IMR-90 (cell line): ENCODE measurements around the gene ESYT1. TPM values are rescaled to one million over a fixed set of nuclear protein-coding genes. Genes with fewer than 3 reads are reported as not detected.

Experiments
- ATAC-seq: fragments of 200-7000 bp; cut with Tn5 transposase; 2 replicates; pipeline ENCODE4 v1.9.1; 2020; ENCODE audit warnings: low read depth, mild to moderate bottlenecking, moderate library complexity
- BruUV-seq: library from RNA; stranded (reverse); fragments of 400-500 nt; replicated peaks from 2 replicates; lab custom pipeline; 2021; lab: Mats Ljungman, UMichigan
- CTCF ChIA-PET: fragments of 300-600 bp; formaldehyde crosslinking; extraction: SDS; loops from one replicate; lab custom pipeline; 2021; ENCODE audit warnings: antibody characterized with exemption; lab: Yijun Ruan, JAX
- POLR2A ChIA-PET: fragments of 300-600 bp; sonication (Branson Sonifier 250); formaldehyde crosslinking; loops from one replicate; lab custom pipeline; 2022; ENCODE audit warnings: antibody characterized with exemption; ENCODE audit not compliant: unreplicated experiment; lab: Charles Lee
- DNase-seq: peaks from one replicate; pipeline ENCODE4 v3.0.0; 2013
- H2AFZ ChIP-seq: replicated peaks from 2 replicates; pipeline ENCODE3; 2013; ENCODE audit warnings: low read length, mild to moderate bottlenecking; ENCODE audit not compliant: poor library complexity
- H2AK5ac ChIP-seq: 2 replicates; pipeline ENCODE4 v1.6.1; 2013; ENCODE audit warnings: low read depth, low read length, inconsistent platforms
- H2AK9ac ChIP-seq: replicated peaks from 2 replicates; pipeline ENCODE3; 2013; ENCODE audit warnings: mild to moderate bottlenecking, low read depth, low read length, moderate library complexity; ENCODE audit not compliant: poor library complexity
- H2BK120ac ChIP-seq: 2 replicates; pipeline ENCODE4 v1.6.1; 2013; ENCODE audit warnings: low read depth, low read length, inconsistent platforms
- H2BK15ac ChIP-seq: 3 replicates; pipeline ENCODE4 v1.6.1; 2013; ENCODE audit warnings: low read depth, low read length, inconsistent platforms
- H2BK20ac ChIP-seq: 2 replicates; pipeline ENCODE4 v1.6.1; 2013; ENCODE audit warnings: low read depth, mild to moderate bottlenecking, inconsistent platforms, low read length, moderate library complexity
- H2BK5ac ChIP-seq: 2 replicates; pipeline ENCODE4 v1.6.1; 2013; ENCODE audit warnings: mild to moderate bottlenecking, low read depth, low read length, inconsistent platforms; ENCODE audit not compliant: poor library complexity, severe bottlenecking
- H3K14ac ChIP-seq: replicated peaks from 2 replicates; pipeline ENCODE4 v1.6.1; 2013; ENCODE audit warnings: low read depth, low read length, inconsistent platforms
- H3K18ac ChIP-seq: 2 replicates; pipeline ENCODE4 v1.6.1; 2013; ENCODE audit warnings: low read depth, low read length, control low read depth
- H3K23ac ChIP-seq: 2 replicates; pipeline ENCODE4 v1.6.1; 2013; ENCODE audit warnings: low read depth, low read length, inconsistent platforms
- H3K27ac ChIP-seq: 2 replicates; pipeline ENCODE4 v1.5.1; 2013; ENCODE audit warnings: mild to moderate bottlenecking, control low read depth, low read length; ENCODE audit not compliant: insufficient read depth
- H3K27me3 ChIP-seq: 2 replicates; pipeline ENCODE4 v1.6.1; 2013; ENCODE audit warnings: low read length; ENCODE audit not compliant: control insufficient read depth, insufficient read depth
- H3K36me3 ChIP-seq: 2 replicates; pipeline ENCODE4 v1.6.1; 2013; ENCODE audit warnings: low read length, mixed read lengths; ENCODE audit not compliant: control insufficient read depth, insufficient read depth
- H3K4ac ChIP-seq: 2 replicates; pipeline ENCODE4 v1.6.1; 2013; ENCODE audit warnings: low read depth, low read length, inconsistent platforms
- H3K4me1 ChIP-seq: 2 replicates; pipeline ENCODE4 v1.6.1; 2013; ENCODE audit warnings: low read length, mixed read lengths; ENCODE audit not compliant: control insufficient read depth, insufficient read depth
- H3K4me2 ChIP-seq: 2 replicates; pipeline ENCODE4 v1.6.1; 2013; ENCODE audit warnings: low read depth, mild to moderate bottlenecking, control low read depth, low read length, moderate library complexity
- H3K4me3 ChIP-seq: 2 replicates; pipeline ENCODE4 v1.5.1; 2013; ENCODE audit warnings: low read depth, mild to moderate bottlenecking, control low read depth, low read length, moderate library complexity; ENCODE audit not compliant: insufficient read depth
- H3K56ac ChIP-seq: 2 replicates; pipeline ENCODE4 v1.6.1; 2013; ENCODE audit warnings: low read length, inconsistent platforms; ENCODE audit not compliant: insufficient read depth; ENCODE audit errors: extremely low read depth
- H3K79me1 ChIP-seq, 2 experiments: 2 replicates each; pipeline ENCODE4 v1.6.1; 2013; ENCODE audit warnings: low read length in 2 of 2, inconsistent platforms in 1 of 2, low read depth in 1 of 2
- H3K9ac ChIP-seq: 2 replicates; pipeline ENCODE4 v1.6.1; 2013; ENCODE audit warnings: low read depth, low read length, control low read depth
- H3K9me1 ChIP-seq: 2 replicates; pipeline ENCODE4 v1.6.1; 2013; ENCODE audit warnings: low read length, inconsistent platforms; ENCODE audit not compliant: insufficient read depth
- H3K9me3 ChIP-seq: 2 replicates; pipeline ENCODE4 v1.6.1; 2013; ENCODE audit warnings: low read length; ENCODE audit not compliant: control insufficient read depth, insufficient read depth
- H4K20me1 ChIP-seq: 2 replicates; pipeline ENCODE4 v1.6.1; 2013; ENCODE audit warnings: low read length, inconsistent platforms; ENCODE audit not compliant: insufficient read depth
- H4K5ac ChIP-seq: 2 replicates; pipeline ENCODE4 v1.6.1; 2013; ENCODE audit warnings: mild to moderate bottlenecking, low read depth, low read length, control low read depth
- H4K8ac ChIP-seq, 2 experiments: 2 replicates each; pipeline ENCODE4 v1.6.1; 2013; ENCODE audit warnings: low read depth in 2 of 2, low read length in 2 of 2, control low read depth in 1 of 2, inconsistent platforms in 1 of 2
- H4K91ac ChIP-seq: 2 replicates; pipeline ENCODE4 v1.6.1; 2013; ENCODE audit warnings: low read depth, low read length, inconsistent platforms; ENCODE audit not compliant: insufficient read depth
- BHLHE40 ChIP-seq: fragments of 150-350 bp; IDR thresholded peaks from 2 replicates; pipeline ENCODE4 v1.6.1; 2016; ENCODE audit warnings: mild to moderate bottlenecking, low read depth, low read length
- CHD1 ChIP-seq: IDR thresholded peaks from 2 replicates; pipeline ENCODE4 v1.6.1; 2012; ENCODE audit warnings: low read depth, low read length, improper control_type of control experiment
- CTCF ChIP-seq: conservative IDR thresholded peaks from 2 replicates; pipeline ENCODE4 v1.5.1; 2012; ENCODE audit warnings: mild to moderate bottlenecking, low read depth, low read length, improper control_type of control experiment
- ELK1 ChIP-seq: fragments of 150-350 bp; IDR thresholded peaks from 2 replicates; pipeline ENCODE4 v1.6.1; 2016; ENCODE audit warnings: low read depth, mild to moderate bottlenecking, low read length, moderate library complexity, borderline replicate concordance
- FOS ChIP-seq: fragments of 150-350 bp; IDR thresholded peaks from 2 replicates; pipeline ENCODE4 v1.6.1; 2016; ENCODE audit warnings: low read depth, low read length
- MAFK ChIP-seq: IDR thresholded peaks from 2 replicates; pipeline ENCODE4 v1.6.1; 2012; ENCODE audit warnings: low read depth, low read length, improper control_type of control experiment
- MAZ ChIP-seq: IDR thresholded peaks from 2 replicates; pipeline ENCODE4 v1.6.1; 2012; ENCODE audit warnings: low read depth, mild to moderate bottlenecking, low read length, improper control_type of control experiment, moderate library complexity, borderline replicate concordance
- MXI1 ChIP-seq: IDR thresholded peaks from 2 replicates; pipeline ENCODE4 v1.6.1; 2012; ENCODE audit warnings: low read depth, mild to moderate bottlenecking, low read length, moderate library complexity, borderline replicate concordance
- NFE2L2 ChIP-seq: fragments of 150-350 bp; IDR thresholded peaks from 2 replicates; pipeline ENCODE4 v1.6.1; 2016; ENCODE audit warnings: low read depth, mild to moderate bottlenecking, low read length
- POLR2A ChIP-seq: IDR thresholded peaks from 2 replicates; pipeline ENCODE4 v1.6.1; 2012; ENCODE audit warnings: mild to moderate bottlenecking, low read depth, low read length
- RAD21 ChIP-seq: IDR thresholded peaks from 2 replicates; pipeline ENCODE4 v1.6.1; 2012; ENCODE audit warnings: low read length, improper control_type of control experiment
- RCOR1 ChIP-seq: IDR thresholded peaks from 2 replicates; pipeline ENCODE4 v1.6.1; 2012; ENCODE audit warnings: mild to moderate bottlenecking, low read length, improper control_type of control experiment; ENCODE audit not compliant: insufficient replicate concordance
- SMC3 ChIP-seq: fragments of 150-350 bp; IDR thresholded peaks from 2 replicates; pipeline ENCODE4 v1.6.1; 2016; ENCODE audit warnings: low read depth, mild to moderate bottlenecking, antibody characterized with exemption, low read length, moderate library complexity
- USF2 ChIP-seq: fragments of 150-350 bp; IDR thresholded peaks from 2 replicates; pipeline ENCODE4 v1.6.1; 2017; ENCODE audit warnings: mild to moderate bottlenecking, antibody characterized with exemption, low read length, low read depth
- WGBS, 2 experiments: methylation state at CpG; one replicate each; pipeline versions ENCODE4 v1.1.5 to v1.1.7; 2013; ENCODE audit warnings: missing lambda C conversion rate in 2 of 2; ENCODE audit not compliant: insufficient read length in 1 of 2; ENCODE audit errors: extremely low coverage in 2 of 2; 5-methylcytosine and 5-hydroxymethylcytosine counted together
- dilution Hi-C: fragments of 300-500 bp; cut with HindIII; formaldehyde crosslinking; loops from one replicate; pipeline ENCODE4 v1.14.3; 2018; ENCODE audit warnings: low sequenced_read_pairs; ENCODE audit not compliant: unreplicated experiment
- in situ Hi-C: fragments of 300-500 bp; cut with MboI; formaldehyde crosslinking; loops from 3 replicates; pipeline ENCODE4 v1.14.3; 2019; ENCODE audit warnings: low sequenced_read_pairs, inconsistent platforms, mixed read lengths
- intact Hi-C: fragments of 100-400 bp; cut with micrococcal nuclease; formaldehyde crosslinking; loops from 2 replicates; pipeline ENCODE4 v1.10.0; 2022
- polyA plus RNA-seq, 3 experiments: library from polyadenylated mRNA; depleted of rRNA; stranded (reverse); fragments of >200 nt; gene quantifications; 2 replicates each; pipeline ENCODE4 v1.2.3, GENCODE V29; 2012; ENCODE audit warnings: low replicate concordance in 1 of 3
- total RNA-seq: library from RNA; depleted of rRNA; stranded (reverse); fragments of >200 nt; gene quantifications from 2 replicates; pipeline ENCODE4 v1.2.3, GENCODE V29; 2012

The ESYT1 gene
- total and polyA plus RNA-seq, 2 of the 4 experiments (the other 2 are of a cell fraction) = 150 to 153 TPM

- peak overlapping the region; percentile 43 for H2AFZ ChIP-seq
- H4K91ac ChIP-seq = no peak overlapping the region
- H4K20me1 ChIP-seq = no peaks in the 10 kb centered on the region; the same call in 1 of the 2 replicates
- DNase-seq (no peak), ATAC-seq (no peak)
- CTCF ChIA-PET = no interaction called here
- no peak overlapping the region for H3K4me3 ChIP-seq
- no peak overlapping the region for H2BK120ac ChIP-seq
- H3K79me1 ChIP-seq = no peaks in the 10 kb centered on the region
- H2BK15ac ChIP-seq = no peak overlapping the region
- BruUV-seq = no TSS peak
- H3K23ac ChIP-seq = no peak overlapping the region
- POLR2A ChIA-PET = no interaction called here
- 0 out of 2 replicates have a peak, but pooled peaks cover 3% of the 10 kb centered on the region for H3K9me1 ChIP-seq
- no peak overlapping the region for H3K4ac ChIP-seq
- dilution Hi-C loops = no loop called here
- no peak overlapping the region for H3K18ac ChIP-seq
- H3K4me2 ChIP-seq = no peak overlapping the region
- H3K36me3 ChIP-seq = no peaks in the 10 kb centered on the region
- in situ Hi-C loops = no loop called here
- H2AK9ac ChIP-seq = peak overlapping the region; percentile 55
- no peak overlapping the region for H3K14ac ChIP-seq
- intact Hi-C loops = no loop called here
- H3K56ac ChIP-seq = no peak overlapping the region
- no peak overlapping the region for H3K9ac ChIP-seq
- WGBS, 2 experiments = no CpG with 5 or more reads among the region's 6 CpGs
- peaks cover 4% of the 10 kb centered on the region; the same call in 1 of the 2 replicates for H3K4me1 ChIP-seq
- H4K8ac ChIP-seq = no peak overlapping the region
- no peak overlapping the region for H3K27ac ChIP-seq
- no peaks in the 10 kb centered on the region for H3K9me3 ChIP-seq
- H4K5ac ChIP-seq = no peak overlapping the region
- H2AK5ac ChIP-seq = no peak overlapping the region
- peaks cover 38% of the 10 kb centered on the region for H3K27me3 ChIP-seq
- H2BK5ac ChIP-seq = no peak overlapping the region
- H2BK20ac ChIP-seq = no peak overlapping the region
- TF ChIP-seq USF2 = no peak
- TF ChIP-seq RCOR1 = no peak
- no peak for TF ChIP-seq MXI1
- no peak for TF ChIP-seq MAFK
- no peak for TF ChIP-seq POLR2A
- TF ChIP-seq FOS = no peak
- TF ChIP-seq RAD21 = no peak
- TF ChIP-seq MAZ = no peak
- TF ChIP-seq BHLHE40 = no peak
- no peak for TF ChIP-seq CTCF
- no peak for TF ChIP-seq NFE2L2
- TF ChIP-seq CHD1 = no peak
- TF ChIP-seq SMC3 = no peak
- TF ChIP-seq ELK1 = no peak
Measured at GRCh38 chr12:56081393-56082347, 46.4 kb upstream of the ESYT1 start.
